T-helper 1 cell treated with Interleukin-12 subunit alpha and Interleukin-12 subunit beta and Interleukin-4 antibody, amounts not matched to agents 30 ng/mL and 1 ng/mL, for 36 hours (primary cell): ENCODE data around the gene ASB7. TPM values are rescaled to one million over a fixed set of nuclear protein-coding genes. Genes with fewer than 3 reads are reported as not detected.

ENCODE experiments used
- intact Hi-C: fragments of 100-400 bp; cut with micrococcal nuclease; formaldehyde crosslinking; loops from one replicate; pipeline ENCODE4 v1.15.1; 2024
- total RNA-seq: library from RNA; stranded (reverse); gene quantifications from 2 replicates; pipeline ENCODE4 v1.2.3, GENCODE V29; 2022

Gene ASB7
- total RNA-seq, 1 donor from 2014 or later = 26.7 TPM

DNA sequence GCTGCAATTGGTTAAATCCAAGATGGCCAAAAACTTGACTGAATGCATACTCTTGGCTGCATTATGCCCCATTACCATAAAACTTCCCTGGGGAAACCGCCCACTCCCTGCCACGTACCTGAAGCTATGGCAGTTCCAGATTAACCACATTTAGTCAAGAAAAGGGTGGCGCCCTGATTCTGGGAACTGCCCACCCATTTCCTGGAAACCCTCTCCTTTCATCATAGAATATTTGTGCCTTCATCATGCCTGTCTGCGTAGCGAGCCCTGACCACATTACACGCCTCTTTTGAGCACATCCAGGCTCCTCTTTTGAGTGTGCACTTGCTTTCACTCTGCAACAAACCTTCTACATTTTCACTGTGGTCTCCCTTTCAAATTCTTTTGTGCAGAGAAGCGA is 5.6 kb upstream of the ASB7 start:
- intact Hi-C loops = loop anchor here (1.0 to 5.0 kb wide), 7 partner anchors 8 to 1126 kb away; partner anchors contain the start of gene TARS3

DNA sequence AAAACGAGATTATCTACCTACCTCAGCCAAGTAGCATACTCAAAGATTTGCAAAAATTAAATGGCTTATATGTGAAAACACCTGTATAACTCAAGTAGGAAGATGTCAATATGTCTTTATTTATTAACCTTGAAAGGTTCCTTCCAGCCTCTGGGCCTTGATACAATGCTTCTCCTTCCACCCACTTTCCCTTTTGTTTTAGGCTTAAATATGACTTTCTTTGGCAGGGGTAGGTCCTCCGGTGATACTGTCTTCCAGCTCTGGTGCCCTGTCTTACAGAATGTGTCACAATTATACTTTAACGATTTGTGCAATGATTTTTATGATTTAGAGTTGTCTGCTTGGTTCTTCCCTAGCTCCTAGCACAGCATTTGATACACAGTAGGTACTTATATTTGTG is 4.5 kb upstream of the ASB7 start:
- intact Hi-C loops = loop anchor here (1.0 to 5.0 kb wide), 5 partner anchors 256 to 1124 kb away; partner anchors contain the start of gene TARS3

DNA sequence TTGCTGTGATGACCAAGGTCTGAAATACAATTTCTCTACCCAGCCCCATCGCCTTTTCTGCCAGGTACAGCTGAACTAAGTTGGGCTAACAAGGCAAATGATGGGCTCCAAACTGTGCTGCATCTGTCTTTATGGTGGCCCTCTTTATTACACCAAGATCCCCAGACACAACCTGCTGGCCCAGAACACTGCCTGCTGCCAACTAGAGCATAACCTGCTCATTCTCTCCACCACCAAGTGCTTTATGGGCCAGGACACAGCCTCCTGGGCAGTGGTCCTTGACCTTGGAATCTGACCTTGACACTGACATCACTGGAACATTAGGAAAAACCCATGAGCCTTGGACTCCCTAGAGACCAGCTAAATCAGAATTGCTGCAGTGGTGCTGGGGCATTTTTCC is 3.7 kb upstream of the ASB7 start:
- intact Hi-C loops = loop anchor here (1.0 to 5.0 kb wide), 2 partner anchors 695 to 1124 kb away; partner anchors contain the start of gene TARS3

DNA sequence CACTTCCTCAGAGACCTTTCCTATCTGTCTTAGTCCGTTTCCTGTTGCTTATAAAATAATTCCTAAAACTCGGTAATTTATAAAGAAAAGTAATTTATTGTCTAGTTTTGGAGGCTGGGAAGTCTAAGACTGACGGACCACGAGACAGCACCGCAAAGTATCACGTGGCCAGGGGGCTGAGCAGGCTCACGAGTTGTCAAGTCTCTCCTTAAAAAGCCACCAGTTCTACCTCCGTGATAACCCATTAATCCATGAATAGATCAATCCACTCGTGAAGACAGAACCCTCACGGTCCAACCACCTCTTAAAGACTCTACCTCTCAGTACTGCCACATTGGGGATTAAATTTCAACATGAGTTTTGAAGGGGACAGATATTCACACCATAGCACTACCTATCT is 1.2 kb upstream of the ASB7 start:
- intact Hi-C loops = loop anchor here (5.0 kb wide), 3 partner anchors 489 to 1034 kb away; partner anchors contain the start of gene MEF2A

DNA sequence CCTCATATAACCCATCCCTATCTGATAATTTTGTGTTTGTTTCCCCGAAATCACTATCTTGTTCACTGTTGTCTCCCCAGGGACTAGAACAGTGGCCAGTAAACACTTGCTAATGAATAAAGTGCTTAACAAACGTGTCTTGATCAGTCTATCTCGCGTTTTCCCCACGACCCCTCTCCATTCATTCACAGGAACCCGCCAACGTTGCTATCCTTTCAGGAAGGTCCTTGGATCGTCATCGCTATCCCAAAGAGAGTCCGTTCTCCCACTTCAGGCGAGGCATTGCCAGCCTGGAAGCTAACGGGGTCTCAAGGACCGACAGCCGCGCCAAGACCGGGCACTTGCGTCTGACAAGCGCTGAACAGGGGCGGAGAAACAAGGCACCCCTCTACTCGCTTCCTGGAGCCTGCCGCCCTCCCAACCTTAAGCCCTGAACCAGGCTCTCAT is 749 bp upstream of the ASB7 start:
- intact Hi-C loops = loop anchor here (1.0 to 5.0 kb wide), 14 partner anchors 29 to 1351 kb away; partner anchors contain the start of genes CHSY1, LRRC28, LYSMD4 and MEF2A

DNA sequence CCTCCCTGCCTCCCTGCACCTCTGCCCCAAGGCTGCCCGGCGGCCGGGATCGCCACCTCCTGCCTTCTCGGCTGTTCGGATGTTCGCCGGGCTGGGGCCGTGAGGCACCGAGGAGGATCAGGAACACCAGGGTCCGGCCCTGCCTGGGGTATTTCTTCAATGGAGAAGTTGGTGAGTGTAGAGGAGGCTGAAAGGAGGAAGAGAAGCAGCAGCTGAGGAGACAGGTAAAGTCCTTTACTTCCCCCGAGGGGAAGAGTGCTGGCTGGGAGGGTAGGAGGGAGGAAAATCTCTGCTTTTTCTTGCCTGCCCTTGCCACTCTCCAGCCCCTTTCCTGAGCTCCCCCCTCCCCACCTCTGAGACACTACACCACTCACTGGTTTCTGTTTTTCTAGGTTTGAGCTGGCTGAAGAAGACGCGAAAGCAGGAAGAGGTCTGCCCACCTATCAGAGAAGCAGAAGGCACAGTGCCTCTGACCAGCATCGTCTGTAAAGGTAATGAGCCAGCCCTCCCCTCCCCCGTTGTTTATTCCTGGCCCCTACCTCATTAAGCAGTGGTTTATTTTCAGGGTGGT is 519 bp downstream of the ASB7 start:
- intact Hi-C loops = loop anchor here (1.0 to 5.0 kb wide), 17 partner anchors 10 to 1352 kb away; partner anchors contain the start of genes CHSY1, LRRC28, LYSMD4 and MEF2A

DNA sequence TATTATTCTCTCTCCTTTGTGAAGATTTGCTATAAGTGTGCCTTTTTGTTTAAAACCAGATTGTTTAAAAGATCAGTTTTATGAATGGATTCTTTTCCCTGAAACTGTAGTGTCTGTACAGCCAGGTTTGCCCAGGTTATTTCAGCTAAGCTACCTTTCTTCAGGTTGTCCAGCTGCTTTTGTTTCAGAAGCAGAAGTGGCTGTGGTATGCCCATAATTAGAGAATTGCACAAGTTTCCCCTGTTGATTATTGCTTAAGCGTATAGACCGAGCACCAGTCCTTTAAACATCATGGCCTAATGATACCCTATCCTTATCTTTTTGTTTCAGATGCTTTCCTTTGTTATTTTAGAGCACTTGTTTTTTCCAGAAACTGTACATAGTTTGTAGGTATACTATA is 10.2 kb downstream of the ASB7 start:
- intact Hi-C loops = no loop called here

DNA sequence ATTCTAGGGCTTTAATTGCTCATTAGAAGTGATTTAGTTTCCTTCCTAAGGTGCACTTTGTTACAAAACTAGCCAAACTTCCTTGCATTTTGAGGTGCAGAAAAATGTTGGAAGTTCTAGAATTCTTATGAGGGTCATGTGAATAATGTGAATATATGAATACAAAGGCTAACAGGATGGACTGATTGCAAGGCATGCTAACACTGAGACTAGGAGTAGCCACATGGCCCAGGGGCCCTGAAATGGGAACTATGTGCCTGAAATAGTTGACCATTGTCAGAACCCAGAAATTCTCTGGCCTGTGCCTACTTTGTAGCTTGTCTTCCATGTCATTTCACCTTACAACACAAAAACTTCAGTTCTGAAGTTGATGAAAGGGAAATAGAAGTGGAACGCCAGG is 10.8 kb downstream of the ASB7 start:
- intact Hi-C loops = no loop called here

DNA sequence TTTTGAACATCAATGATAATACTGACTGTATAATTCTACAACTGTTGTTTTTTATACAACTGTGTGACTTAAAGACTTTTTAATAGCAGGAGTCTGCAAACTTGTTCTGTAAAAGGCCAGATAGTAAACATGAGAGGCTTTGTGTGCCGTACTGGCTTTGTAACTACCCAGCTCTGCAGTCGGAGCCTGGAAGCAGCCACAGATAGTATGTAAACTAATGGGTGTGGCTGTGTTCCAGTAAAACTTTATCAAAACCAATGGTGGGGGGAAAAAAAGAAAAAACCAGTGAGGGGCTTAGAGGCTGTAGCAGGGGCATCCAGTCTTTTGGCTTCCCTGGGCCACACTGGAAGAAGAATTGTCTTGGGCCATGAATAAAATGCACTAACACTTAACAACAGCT is 11.9 kb downstream of the ASB7 start:
- intact Hi-C loops = no loop called here

DNA sequence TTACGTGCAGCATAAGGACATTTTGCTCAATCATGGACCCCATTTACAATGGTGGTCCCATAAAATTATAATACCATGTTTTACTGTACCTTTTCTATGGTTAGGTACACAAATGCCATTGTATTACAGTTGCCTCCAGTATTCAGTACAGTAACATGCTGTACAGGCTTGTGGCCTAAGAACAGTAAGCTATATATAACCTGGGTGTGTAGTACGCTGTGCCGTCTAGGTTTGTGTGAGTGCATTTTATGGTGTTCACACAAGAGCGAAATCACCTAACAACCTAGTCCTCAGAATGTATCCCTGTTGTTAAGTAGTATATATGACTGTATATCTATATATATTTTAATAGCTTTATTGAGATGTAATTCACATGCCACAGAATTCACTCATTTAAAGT is 12.5 kb downstream of the ASB7 start:
- intact Hi-C loops = no loop called here

DNA sequence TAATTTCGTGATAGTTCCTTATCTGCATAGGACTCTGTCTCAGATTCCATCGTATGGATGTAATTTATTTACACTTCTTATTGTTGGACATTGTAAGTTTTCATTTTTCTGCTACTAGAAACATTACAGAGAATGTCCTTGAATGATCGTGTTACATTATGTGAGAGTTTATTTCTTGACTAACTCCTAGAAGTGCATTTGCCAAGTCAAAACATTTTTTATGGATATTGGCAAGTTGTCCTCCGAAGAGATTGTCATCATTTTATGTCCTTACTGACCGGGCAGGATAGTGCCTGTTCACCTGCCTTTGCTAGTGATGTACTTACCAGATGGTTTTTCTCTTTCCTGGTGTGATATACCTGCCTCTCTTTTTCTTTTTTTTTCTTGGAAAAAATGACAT is 13.4 kb downstream of the ASB7 start:
- intact Hi-C loops = no loop called here

DNA sequence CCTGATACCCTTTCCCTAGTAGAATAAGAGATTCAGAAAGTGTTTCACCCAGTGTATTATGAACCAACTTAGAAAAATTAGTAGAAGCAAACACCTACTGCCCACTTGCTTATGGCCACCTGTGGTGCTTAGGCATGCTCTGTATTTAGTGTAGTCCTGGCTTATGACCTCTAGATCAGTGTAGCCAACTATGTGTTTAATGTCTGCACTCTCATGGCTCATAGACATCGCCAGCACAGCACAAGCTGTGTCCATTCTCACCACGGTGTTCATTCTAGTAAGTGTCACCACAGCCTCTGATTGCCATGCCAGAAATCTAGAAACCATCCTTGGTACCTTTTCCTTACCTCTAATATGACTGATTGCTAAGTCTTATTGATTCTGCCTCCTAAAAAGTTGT is 14.3 kb downstream of the ASB7 start:
- intact Hi-C loops = no loop called here

DNA sequence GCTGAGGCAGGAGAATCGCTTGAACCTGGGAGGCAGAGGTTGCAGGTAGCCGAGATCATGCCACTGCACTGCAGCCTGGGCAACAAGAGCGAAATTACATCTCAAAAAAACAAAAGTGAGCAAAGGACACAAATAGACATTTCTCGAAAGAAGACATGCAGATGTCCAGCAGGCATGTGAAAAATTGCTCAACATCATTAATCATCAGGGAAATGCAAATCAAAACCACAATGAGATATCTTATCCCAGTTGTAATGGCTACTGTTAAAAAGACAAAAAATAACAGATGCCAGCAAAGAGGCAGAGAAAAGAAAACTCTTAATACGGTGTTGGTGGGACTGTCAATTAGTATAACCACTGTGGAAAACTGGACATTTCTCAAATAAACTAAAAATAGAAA is 20.9 kb downstream of the ASB7 start:
- intact Hi-C loops = no loop called here

DNA sequence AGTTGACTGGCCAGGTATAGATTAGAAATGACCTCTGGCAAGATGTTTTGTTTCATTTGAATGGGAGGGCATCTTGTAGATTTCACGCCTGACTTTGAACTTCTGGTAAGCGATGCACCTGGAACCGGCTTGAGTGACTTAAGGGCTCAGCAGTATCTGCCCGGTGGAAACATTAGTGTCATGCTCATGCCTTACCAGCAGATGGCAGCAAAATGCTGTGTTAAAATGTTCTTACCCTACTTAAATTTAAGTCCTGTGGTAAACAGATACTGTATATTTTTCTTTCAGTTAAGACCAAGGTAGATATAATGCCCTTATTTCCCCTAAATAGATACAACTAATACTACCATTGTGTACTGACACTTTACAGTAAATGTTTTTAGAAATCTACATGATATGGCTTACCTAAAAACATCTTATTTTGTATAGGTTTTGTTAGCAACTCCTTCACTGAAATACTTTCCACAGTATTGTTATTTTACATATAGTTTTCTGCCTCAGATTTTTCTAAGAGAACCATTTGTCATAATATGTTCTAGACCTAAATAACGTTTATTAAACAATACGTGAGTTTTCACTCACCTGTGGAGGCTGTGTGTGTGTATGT is 25.5 kb downstream of the ASB7 start:
- intact Hi-C loops = loop anchor here (1.0 to 5.0 kb wide), 6 partner anchors 25 to 700 kb away; partner anchors contain the start of gene LRRK1

DNA sequence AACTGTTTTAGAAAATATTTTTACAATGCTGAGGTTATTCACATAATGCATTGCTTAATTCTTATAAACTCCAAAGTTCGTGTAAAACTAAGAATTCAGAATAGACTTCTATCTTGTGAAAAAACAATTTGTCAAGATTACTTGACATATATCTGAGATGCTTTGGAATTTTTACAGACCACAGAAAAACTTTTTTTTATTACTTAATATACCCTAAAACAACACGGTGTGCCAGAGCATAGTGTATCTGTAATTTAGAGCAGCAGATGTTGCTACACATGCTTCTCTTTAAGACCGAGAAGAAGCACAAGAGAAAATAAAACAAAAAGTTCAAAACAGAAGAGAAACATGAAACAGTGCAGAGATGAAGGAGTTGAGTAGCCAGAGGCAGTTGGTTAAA is 26.4 kb downstream of the ASB7 start:
- intact Hi-C loops = loop anchor here (1.0 to 5.0 kb wide), 6 partner anchors 25 to 700 kb away; partner anchors contain the start of gene LRRK1

DNA sequence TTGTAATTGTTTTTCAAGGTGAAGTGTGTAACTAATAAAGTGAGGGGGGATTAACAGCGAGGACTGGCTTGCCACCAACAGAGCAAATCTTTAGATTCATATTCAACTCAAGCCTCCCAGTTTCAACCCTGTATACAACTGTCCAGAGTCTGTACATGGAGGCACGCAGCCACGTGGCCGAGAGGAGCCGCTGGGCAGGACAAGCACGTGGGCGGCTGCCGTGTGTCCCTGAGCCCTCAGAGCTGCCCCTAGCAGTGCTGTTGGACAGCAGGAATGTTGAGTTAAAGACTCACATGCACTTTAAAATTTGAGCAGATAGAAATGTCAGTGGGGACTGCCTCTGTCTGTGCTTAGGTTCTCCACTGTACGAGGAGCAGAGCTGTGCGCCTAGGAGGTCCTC is 29.4 kb downstream of the ASB7 start:
- intact Hi-C loops = no loop called here

DNA sequence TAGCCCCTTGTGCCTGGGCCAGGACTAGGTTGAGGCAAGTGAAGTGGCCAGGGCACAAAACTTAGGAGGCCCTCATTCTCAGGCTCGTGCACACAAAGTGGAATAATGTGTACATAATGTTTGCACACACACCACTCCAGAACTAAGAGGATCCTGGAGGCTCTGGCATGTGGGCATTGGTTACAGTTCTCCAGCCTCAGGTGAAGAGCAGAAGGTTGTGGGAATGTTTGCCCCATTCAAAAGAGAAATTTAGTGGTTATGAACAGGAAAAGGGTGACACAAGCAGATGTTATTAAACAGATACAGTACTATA is 31.3 kb downstream of the ASB7 start:
- intact Hi-C loops = no loop called here

DNA sequence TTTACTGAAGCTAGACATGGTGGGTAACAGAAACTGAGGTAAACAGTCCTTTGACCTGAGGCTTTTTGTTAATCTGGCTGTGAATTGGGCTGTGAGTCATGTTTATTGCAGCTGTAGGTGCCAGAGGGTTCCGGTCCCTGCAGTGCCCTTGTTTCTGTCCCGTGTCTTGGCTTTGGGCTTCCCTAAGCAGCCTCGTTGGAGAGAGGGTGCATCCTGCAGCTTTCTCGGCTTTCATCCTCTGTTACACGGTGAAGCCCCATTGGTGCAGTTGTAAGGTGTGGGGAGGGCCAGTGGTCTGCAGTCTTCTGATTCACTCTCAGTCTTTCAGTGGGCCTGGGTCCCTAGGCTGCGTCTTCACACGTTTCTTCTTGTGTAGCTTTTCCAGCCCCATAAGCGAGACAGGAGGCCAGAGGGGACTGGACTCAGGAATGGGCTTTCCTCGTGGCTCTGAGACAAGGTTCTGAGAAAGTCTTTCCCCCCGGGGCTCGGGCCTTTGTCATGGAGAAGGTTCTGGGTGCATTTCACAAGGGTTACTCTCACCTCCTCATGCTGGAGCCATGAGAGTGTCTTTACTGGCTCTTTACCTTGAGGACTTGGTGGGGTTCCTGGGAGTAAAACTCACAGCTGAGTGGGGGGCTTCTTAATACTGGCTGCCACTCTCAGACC is 33.1 kb downstream of the ASB7 start:
- intact Hi-C loops = no loop called here

DNA sequence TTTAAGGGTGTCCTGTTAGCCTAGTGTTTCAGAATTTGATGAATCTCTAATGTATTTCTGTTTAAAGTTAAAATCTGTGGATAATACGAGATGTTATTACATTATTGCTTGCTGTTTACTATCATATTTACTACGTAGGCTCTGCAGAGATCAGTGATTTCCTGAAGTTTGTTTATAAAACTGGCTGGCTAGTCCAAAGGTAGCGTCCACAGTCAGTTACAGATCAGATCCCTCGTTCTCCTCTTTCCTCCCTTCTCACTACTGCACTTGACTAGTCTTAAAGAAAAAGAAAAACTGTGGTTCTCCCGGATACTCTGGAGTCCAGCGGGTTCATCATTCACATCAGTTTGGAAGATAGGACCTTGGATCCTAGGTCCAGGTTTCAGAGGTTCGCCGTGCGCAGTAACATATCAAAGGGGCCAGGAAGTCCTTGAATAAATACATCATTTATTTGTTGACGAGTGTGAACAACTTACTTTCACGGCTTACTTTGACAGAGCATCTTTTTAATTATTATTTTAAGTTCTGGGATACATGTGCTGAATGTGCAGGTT is 35.9 kb downstream of the ASB7 start:
- intact Hi-C loops = no loop called here

DNA sequence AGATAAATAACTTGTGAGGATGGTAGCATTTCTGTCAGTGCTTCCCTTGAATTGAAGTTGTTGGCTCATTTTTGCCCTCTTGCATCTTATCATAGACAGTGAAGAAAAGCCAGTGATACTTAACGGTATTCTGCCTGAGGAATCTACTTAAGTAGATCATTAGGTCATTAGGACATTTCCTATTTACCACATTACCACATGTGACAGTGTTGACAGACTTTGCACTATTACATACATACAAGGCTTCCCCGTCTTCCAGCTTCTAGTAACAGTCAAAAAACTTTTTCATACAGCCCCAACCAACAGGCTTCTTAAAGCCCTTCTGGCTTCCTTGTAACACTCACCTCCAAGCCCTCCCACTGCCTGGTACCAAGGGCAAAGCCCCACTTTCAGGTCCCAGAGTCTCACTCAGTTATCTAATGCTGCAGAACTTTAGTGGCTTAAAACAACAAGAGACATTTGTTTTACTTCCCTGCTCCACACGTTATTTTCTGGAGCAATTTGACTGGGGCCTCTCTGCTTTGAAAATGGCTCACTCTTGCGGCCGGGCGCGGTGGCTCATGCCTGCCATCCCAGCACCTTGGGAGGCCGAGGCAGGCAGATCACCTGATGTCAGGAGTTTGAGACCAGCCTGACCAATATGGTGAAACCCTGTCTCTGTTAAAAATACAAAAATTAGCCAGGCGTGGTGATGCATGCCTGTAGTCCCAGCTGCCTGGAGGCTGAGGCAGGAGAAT is 40.0 kb downstream of the ASB7 start:
- intact Hi-C loops = no loop called here

DNA sequence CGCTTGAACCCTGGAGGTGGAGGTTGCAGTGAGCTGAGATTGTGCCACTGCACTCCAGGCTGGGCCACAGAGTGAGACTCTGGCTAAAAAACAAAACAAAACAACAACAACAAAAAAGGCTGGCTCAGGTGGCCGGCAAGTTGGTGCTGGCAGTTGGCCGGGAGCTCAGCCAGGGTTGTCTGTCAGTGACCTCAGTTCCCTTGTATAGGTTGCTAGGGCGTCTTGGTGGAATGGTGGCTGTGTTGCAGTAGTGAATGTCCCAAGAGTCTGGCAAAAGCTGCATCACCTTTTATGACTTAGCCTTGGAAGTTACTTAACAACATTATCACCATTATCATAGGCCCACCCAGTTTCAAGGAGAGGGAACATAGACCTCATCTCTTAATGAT is 40.6 kb downstream of the ASB7 start:
- intact Hi-C loops = no loop called here
